ENCODE data around the gene PLPPR1. TPM values are rescaled to one million over a fixed set of nuclear protein-coding genes. Genes with fewer than 3 reads are reported as not detected.

The PLPPR1 gene
- total and polyA plus RNA-seq, 2 experiments from 2014 or later, result 1.3 to 3.7 TPM

DNA sequence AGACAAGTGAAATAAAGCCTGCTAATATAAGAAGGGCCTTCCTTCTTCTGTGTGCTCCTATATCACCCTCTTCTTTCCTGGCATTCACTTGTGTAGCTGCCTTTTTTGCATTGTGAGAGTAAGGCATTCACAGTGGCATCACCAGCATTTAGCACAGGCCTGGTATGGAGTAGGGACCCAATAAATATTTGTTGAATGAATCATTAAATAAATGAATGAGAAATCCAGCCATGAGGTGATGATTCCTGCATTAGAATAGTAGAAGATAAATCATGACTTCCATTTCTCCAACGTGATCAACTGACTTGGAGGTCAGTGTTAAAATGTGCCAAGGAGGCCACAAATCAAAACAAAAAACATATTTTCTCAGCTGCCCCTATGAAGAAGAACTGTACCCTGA is 3.9 kb downstream of the PLPPR1 start (continued):
- TF ChIP-seq, protein P1, sequence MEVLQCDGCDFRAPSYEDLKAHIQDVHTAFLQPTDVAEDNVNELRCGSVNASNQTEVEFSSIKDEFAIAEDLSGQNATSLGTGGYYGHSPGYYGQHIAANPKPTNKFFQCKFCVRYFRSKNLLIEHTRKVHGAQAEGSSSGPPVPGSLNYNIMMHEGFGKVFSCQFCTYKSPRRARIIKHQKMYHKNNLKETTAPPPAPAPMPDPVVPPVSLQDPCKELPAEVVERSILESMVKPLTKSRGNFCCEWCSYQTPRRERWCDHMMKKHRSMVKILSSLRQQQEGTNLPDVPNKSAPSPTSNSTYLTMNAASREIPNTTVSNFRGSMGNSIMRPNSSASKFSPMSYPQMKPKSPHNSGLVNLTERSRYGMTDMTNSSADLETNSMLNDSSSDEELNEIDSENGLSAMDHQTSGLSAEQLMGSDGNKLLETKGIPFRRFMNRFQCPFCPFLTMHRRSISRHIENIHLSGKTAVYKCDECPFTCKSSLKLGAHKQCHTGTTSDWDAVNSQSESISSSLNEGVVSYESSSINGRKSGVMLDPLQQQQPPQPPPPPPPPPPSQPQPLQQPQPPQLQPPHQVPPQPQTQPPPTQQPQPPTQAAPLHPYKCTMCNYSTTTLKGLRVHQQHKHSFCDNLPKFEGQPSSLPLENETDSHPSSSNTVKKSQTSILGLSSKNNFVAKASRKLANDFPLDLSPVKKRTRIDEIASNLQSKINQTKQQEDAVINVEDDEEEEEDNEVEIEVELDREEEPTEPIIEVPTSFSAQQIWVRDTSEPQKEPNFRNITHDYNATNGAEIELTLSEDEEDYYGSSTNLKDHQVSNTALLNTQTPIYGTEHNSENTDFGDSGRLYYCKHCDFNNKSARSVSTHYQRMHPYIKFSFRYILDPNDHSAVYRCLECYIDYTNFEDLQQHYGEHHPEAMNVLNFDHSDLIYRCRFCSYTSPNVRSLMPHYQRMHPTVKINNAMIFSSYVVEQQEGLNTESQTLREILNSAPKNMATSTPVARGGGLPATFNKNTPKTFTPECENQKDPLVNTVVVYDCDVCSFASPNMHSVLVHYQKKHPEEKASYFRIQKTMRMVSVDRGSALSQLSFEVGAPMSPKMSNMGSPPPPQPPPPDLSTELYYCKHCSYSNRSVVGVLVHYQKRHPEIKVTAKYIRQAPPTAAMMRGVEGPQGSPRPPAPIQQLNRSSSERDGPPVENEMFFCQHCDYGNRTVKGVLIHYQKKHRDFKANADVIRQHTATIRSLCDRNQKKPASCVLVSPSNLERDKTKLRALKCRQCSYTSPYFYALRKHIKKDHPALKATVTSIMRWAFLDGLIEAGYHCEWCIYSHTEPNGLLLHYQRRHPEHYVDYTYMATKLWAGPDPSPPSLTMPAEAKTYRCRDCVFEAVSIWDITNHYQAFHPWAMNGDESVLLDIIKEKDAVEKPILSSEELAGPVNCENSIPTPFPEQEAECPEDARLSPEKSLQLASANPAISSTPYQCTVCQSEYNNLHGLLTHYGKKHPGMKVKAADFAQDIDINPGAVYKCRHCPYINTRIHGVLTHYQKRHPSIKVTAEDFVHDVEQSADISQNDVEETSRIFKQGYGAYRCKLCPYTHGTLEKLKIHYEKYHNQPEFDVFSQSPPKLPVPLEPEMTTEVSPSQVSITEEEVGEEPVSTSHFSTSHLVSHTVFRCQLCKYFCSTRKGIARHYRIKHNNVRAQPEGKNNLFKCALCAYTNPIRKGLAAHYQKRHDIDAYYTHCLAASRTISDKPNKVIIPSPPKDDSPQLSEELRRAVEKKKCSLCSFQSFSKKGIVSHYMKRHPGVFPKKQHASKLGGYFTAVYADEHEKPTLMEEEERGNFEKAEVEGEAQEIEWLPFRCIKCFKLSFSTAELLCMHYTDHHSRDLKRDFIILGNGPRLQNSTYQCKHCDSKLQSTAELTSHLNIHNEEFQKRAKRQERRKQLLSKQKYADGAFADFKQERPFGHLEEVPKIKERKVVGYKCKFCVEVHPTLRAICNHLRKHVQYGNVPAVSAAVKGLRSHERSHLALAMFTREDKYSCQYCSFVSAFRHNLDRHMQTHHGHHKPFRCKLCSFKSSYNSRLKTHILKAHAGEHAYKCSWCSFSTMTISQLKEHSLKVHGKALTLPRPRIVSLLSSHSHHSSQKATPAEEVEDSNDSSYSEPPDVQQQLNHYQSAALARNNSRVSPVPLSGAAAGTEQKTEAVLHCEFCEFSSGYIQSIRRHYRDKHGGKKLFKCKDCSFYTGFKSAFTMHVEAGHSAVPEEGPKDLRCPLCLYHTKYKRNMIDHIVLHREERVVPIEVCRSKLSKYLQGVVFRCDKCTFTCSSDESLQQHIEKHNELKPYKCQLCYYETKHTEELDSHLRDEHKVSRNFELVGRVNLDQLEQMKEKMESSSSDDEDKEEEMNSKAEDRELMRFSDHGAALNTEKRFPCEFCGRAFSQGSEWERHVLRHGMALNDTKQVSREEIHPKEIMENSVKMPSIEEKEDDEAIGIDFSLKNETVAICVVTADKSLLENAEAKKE (CRISPR knock-in tag; IDR thresholded peaks at IDR 0.05), result no peak
- no peak for TF ChIP-seq EZH2phosphoT487 (IDR thresholded peaks at IDR 0.05; ENCODE audit: unreplicated experiment)
- TF ChIP-seq ZNF331 (CRISPR knock-in tag; IDR thresholded peaks at IDR 0.05; ENCODE audit: low read depth), result no peak
- no peak for TF ChIP-seq JUNB (IDR thresholded peaks at IDR 0.05; ENCODE audit: unreplicated experiment)
- TF ChIP-seq POLR2AphosphoS5 (IDR thresholded peaks at IDR 0.05; ENCODE audit: low read depth), result no peak
- no peak for TF ChIP-seq STAT1 (IDR thresholded peaks at IDR 0.05; ENCODE audit: unreplicated experiment)
- TF ChIP-seq CREB1 (CRISPR knock-in tag; IDR thresholded peaks at IDR 0.05; ENCODE audit: low read depth), result no peak
- TF ChIP-seq, protein P2, sequence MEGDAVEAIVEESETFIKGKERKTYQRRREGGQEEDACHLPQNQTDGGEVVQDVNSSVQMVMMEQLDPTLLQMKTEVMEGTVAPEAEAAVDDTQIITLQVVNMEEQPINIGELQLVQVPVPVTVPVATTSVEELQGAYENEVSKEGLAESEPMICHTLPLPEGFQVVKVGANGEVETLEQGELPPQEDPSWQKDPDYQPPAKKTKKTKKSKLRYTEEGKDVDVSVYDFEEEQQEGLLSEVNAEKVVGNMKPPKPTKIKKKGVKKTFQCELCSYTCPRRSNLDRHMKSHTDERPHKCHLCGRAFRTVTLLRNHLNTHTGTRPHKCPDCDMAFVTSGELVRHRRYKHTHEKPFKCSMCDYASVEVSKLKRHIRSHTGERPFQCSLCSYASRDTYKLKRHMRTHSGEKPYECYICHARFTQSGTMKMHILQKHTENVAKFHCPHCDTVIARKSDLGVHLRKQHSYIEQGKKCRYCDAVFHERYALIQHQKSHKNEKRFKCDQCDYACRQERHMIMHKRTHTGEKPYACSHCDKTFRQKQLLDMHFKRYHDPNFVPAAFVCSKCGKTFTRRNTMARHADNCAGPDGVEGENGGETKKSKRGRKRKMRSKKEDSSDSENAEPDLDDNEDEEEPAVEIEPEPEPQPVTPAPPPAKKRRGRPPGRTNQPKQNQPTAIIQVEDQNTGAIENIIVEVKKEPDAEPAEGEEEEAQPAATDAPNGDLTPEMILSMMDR (conservative IDR thresholded peaks at IDR 0.05; ENCODE audit: low read depth in 2 of 2), result no peak
- TF ChIP-seq NANOG (IDR thresholded peaks at IDR 0.05; ENCODE audit: borderline replicate concordance), result no peak

DNA sequence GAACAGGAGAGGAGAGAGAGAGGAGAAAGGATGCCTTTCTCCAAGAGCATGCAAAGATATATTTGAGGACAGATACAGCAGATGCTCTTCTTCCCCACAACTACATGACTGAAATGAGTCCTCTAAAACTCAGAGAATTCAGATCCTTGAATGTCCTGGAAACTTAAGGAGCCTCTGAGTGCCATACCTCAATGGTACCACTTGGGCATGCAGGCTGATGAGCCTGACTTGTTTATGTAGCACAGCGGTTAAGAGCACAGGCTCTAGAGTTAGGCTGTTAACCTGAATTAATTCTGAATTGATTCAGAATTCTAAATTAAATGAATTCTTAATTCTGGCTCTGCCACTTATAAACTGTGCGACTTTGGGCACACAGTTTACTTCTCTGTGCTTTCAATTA is 5.7 kb downstream of the PLPPR1 start:
- H3K27me3 Mint-ChIP-seq (ENCODE audit: insufficient read depth, low read depth, poor library complexity), result peaks cover 15% of the 10 kb centered on the region
- no peak overlapping the region for H3K27ac Mint-ChIP-seq
- peak; percentile 57 for ATAC-seq

More for the DNA sequence above, 5.7 kb downstream of the PLPPR1 start:
- Histone ChIP-seq H3K27me3 (ENCODE audit: insufficient read depth) (peaks cover 34% of the 10 kb centered on the region), H2AFZ (no peak overlapping the region), H3K9me2 (ENCODE audit: insufficient read depth) (no peaks in the 10 kb centered on the region), H3K4me3 (no peak overlapping the region), H4K20me1 (replicated peaks; ENCODE audit: insufficient read depth) (no peaks in the 10 kb centered on the region; the same call in 1 of the 2 replicates), H3K4me1 (ENCODE audit: insufficient read depth) (peaks cover 13% of the 10 kb centered on the region), H3F3A (replicated peaks; ENCODE audit: low read depth) (no peaks in the 10 kb centered on the region), H3K27ac (ENCODE audit: low read depth) (no peak overlapping the region), H3K4me2 (no peak overlapping the region), H3K36me3 (ENCODE audit: insufficient read depth) (no peaks in the 10 kb centered on the region), H3K79me2 (replicated peaks; ENCODE audit: insufficient read depth) (no peaks in the 10 kb centered on the region)
- TF ChIP-seq, protein P2 (conservative IDR thresholded peaks at IDR 0.05; ENCODE audit: low read depth in 2 of 2), result peak in 1 of 2 experiments; percentile 18; a peak in 1 of 4 replicates
- TF ChIP-seq ZNF114 (CRISPR knock-in tag; IDR thresholded peaks at IDR 0.05), result no peak
- H3K9me3 Mint-ChIP-seq, result no peaks in the 10 kb centered on the region
- no peak overlapping the region for H3K4me3 Mint-ChIP-seq
- peak; percentile 43 for DNase-seq (ENCODE audit: low spot score)
- peaks cover 11% of the 10 kb centered on the region for H3K4me1 Mint-ChIP-seq
- no peaks in the 10 kb centered on the region for H3K36me3 Mint-ChIP-seq (ENCODE audit: low read depth)

Measured in GM23338 (cell line).